OCI-M2 (cell line): ENCODE data around the gene PHLDB2.
"Not testable (repeated sequence)": the region's sequence is repeated elsewhere in the genome, so short reads cannot be mapped to it uniquely, and the experiment has no call there.

Source experiments
- DNase-seq: peaks from one replicate; lab custom pipeline; 2025; ENCODE audit not compliant: unreplicated experiment; lab: John Stamatoyannopoulos, UW

PHLDB2 gene

GRCh38 chr3:111859061-111859973 is at the start of gene PHLDB2:
PHLDB2 (plus strand) TSS chr3:111859265; CDS start chr3:111884078, 24,813 bp downstream.
- DNase-seq = no peak

GRCh38 chr3:111810909-111811308 is 48.2 kb upstream of the PHLDB2 start:
- no peak for DNase-seq

- DNase-seq = no peak
Observed at GRCh38 chr3:111811811-111812210, 47.3 kb upstream of the PHLDB2 start.

GRCh38 chr3:111812701-111813100 is 46.4 kb upstream of the PHLDB2 start:
- no peak for DNase-seq

- no peak for DNase-seq
Observed at GRCh38 chr3:111813441-111813840, 45.6 kb upstream of the PHLDB2 start.

GRCh38 chr3:111813979-111814378 is 45.1 kb upstream of the PHLDB2 start:
- DNase-seq = no peak

GRCh38 chr3:111816771-111817170 is 42.3 kb upstream of the PHLDB2 start:
- not testable (repeated sequence) for DNase-seq

- no peak for DNase-seq
Observed at GRCh38 chr3:111819927-111820326, 39.1 kb upstream of the PHLDB2 start.

- no peak for DNase-seq
Observed at GRCh38 chr3:111820651-111821050, 38.4 kb upstream of the PHLDB2 start.

- no peak for DNase-seq
Observed at GRCh38 chr3:111821891-111822290, 37.2 kb upstream of the PHLDB2 start.

GRCh38 chr3:111822804-111823203 is 36.3 kb upstream of the PHLDB2 start:
- DNase-seq = no peak

GRCh38 chr3:111823341-111823855 is 35.7 kb upstream of the PHLDB2 start:
- DNase-seq = no peak

- no peak for DNase-seq
Observed at GRCh38 chr3:111824351-111824750, 34.7 kb upstream of the PHLDB2 start.

- no peak for DNase-seq
Observed at GRCh38 chr3:111827871-111828270, 31.2 kb upstream of the PHLDB2 start.

- DNase-seq = no peak
Observed at GRCh38 chr3:111828530-111828929, 30.5 kb upstream of the PHLDB2 start.

- no peak for DNase-seq
Observed at GRCh38 chr3:111829023-111829422, 30.0 kb upstream of the PHLDB2 start.

- no peak for DNase-seq
Observed at GRCh38 chr3:111831840-111832239, 27.2 kb upstream of the PHLDB2 start.

- DNase-seq = no peak
Observed at GRCh38 chr3:111837112-111837511, 22.0 kb upstream of the PHLDB2 start.

- DNase-seq = no peak
Observed at GRCh38 chr3:111838133-111838532, 20.9 kb upstream of the PHLDB2 start.

GRCh38 chr3:111846039-111846438 is 13.0 kb upstream of the PHLDB2 start:
- DNase-seq = no peak

- DNase-seq = no peak
Observed at GRCh38 chr3:111846717-111847116, 12.3 kb upstream of the PHLDB2 start.

GRCh38 chr3:111848283-111848682 is 10.8 kb upstream of the PHLDB2 start:
- no peak for DNase-seq

- no peak for DNase-seq
Observed at GRCh38 chr3:111848778-111849177, 10.3 kb upstream of the PHLDB2 start.
